ENCODE measurements around the gene CCNI.

GRCh38 chr4:77039796-77040195, 36.0 kb downstream of the CCNI start:
- TF ChIP-seq POLR2A (IDR thresholded peaks at IDR 0.05; ENCODE audit: borderline replicate concordance, extremely low read depth, insufficient read depth, insufficient read length) (no peak), CTCF (IDR thresholded peaks at IDR 0.05 in 2 of 3, conservative IDR thresholded peaks at IDR 0.05 in 1 of 3; ENCODE audit: borderline replicate concordance in 1 of 3, insufficient read depth in 1 of 3, low read depth in 2 of 3, low read length in 2 of 3) (no peak), EZH2 (IDR thresholded peaks at IDR 0.05) (no peak), ZNF274 (IDR thresholded peaks at IDR 0.05; ENCODE audit: low read depth, low read length) (no peak), POLR2AphosphoS5 (IDR thresholded peaks at IDR 0.05; ENCODE audit: low read depth, low read length) (no peak), EZH2phosphoT487 (IDR thresholded peaks at IDR 0.05; ENCODE audit: borderline replicate concordance) (no peak), EGR1 (IDR thresholded peaks at IDR 0.05; ENCODE audit: low read depth) (no peak), SRF (IDR thresholded peaks at IDR 0.05; ENCODE audit: low read depth) (no peak), YY1 (IDR thresholded peaks at IDR 0.05; ENCODE audit: extremely low read depth, insufficient replicate concordance, low read depth, low read length) (no peak)
- TF ChIP-seq, protein P1, sequence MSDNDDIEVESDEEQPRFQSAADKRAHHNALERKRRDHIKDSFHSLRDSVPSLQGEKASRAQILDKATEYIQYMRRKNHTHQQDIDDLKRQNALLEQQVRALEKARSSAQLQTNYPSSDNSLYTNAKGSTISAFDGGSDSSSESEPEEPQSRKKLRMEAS (IDR thresholded peaks at IDR 0.05): no peak
